ENCODE results near the gene ADARB2.

The ADARB2 gene

GRCh38 chr10:1524540-1524939 lies 212.8 kb downstream of the ADARB2 start:
- no peak for DNase-seq (ENCODE audit: low read depth)

- no peak for DNase-seq (ENCODE audit: low read depth)
Measured at GRCh38 chr10:1523221-1523620, 214.1 kb downstream of the ADARB2 start.

DNA sequence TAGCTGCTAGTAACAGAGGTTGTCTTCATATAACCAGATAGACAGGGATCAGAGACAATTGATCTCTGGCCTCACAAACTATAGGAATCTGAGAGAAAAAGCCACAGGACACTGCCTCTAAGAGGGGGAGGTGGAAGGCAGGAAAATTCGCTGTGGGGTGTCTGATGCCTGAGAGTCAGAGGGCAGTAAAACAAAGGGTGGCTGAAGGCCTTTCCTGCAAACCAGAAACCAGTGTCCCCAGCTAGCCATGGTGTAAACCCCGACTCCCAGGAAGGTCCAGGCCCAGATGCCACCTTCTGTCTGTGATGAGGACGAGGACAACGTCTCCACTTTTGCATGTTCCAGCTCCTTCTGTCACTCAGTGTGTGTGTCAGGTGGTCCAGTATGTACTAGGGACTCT lies 215.1 kb downstream of the ADARB2 start:
- no peak for DNase-seq (ENCODE audit: low read depth)

GRCh38 chr10:1521741-1522140 lies 215.6 kb downstream of the ADARB2 start:
- DNase-seq (ENCODE audit: low read depth): no peak

DNA sequence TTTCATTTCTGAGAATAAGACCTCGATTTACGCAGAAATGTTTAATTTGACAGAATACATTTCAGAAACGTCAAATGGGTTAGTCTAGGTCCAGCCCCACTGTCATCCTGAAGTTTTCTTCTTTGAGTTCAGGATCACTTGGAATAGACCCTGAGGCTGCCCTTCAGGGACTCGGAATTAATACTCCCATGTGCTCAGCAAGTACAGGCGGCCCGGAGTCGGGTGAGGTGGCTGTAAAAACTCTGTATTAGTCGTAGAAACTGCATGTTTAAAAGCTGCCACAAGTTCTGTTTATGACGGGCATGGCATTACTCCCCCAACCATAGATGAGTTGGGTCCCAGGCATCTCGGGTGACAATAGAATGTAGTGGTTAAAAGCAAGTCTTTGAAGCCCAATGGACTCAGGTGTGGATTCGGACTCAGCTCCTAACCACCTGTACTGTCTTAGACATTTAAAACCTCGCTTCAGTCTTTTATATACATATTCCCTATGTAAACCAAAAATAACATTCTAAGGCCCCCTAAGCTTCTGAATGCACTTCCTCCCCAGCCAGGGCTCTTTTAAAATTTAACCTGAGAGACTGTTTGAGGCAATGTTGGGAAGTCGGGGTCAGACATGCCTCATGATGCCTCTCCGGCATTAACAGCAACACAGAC lies 216.3 kb downstream of the ADARB2 start:
- DNase-seq (ENCODE audit: low read depth): no peak

- no peak for DNase-seq (ENCODE audit: low read depth)
Measured at GRCh38 chr10:1519391-1519790, 217.9 kb downstream of the ADARB2 start.

DNA sequence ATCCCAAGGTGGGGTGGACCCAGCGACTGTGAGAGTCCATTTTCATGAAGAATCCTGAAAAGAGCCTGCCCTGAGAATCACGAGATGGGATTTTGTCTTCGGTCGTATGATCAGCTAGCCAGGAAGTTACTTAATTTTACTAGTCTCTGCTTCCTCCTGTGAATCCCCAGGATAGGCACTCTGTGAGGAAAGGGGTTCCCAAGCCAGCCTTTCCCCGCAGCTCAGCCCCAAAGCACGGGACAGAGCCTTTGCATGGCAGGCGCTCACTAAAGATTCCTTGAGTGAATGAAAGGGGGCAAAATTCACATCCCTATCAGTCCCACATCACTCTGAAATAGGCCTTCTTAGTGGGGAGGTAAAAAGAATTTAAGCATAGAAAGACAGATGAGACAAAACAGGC lies 219.6 kb downstream of the ADARB2 start:
- DNase-seq (ENCODE audit: low read depth): no peak

- DNase-seq (ENCODE audit: low read depth): no peak
Measured at GRCh38 chr10:1516492-1517165, 220.7 kb downstream of the ADARB2 start.

DNA sequence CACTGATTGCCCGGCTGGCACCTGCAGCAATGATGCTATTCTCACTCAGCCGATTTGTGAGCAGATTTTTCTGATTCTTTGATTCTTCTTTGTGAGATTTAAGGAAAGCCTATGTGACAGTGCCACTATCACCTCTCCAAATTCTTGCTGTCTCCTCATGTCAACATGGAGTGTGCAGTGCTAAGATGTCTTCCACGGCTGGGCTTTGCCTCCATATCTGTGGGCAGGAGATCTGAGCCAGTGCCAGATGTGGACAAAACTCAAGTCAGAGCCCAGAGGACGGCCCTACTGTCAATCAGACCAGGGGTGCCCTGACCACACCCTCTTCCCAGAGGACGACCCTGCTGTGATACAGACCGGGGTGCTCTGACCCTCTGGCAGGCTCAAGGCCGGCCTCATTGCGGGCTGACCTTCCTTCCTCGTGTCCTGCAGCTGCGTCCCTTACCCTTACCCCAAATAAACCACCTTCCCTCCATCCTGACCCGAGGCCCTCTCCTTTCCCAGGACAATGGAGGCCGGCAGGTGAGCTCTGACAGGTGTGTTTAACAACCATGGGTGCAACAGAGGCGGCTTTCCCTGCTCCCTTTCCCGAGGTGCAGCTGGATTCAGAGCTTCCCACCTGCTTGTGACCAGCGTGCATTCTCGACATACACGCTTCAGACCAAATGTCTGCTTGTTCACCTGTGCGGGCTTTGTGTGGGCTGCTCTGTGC lies 221.4 kb downstream of the ADARB2 start:
- DNase-seq (ENCODE audit: low read depth): no peak

DNA sequence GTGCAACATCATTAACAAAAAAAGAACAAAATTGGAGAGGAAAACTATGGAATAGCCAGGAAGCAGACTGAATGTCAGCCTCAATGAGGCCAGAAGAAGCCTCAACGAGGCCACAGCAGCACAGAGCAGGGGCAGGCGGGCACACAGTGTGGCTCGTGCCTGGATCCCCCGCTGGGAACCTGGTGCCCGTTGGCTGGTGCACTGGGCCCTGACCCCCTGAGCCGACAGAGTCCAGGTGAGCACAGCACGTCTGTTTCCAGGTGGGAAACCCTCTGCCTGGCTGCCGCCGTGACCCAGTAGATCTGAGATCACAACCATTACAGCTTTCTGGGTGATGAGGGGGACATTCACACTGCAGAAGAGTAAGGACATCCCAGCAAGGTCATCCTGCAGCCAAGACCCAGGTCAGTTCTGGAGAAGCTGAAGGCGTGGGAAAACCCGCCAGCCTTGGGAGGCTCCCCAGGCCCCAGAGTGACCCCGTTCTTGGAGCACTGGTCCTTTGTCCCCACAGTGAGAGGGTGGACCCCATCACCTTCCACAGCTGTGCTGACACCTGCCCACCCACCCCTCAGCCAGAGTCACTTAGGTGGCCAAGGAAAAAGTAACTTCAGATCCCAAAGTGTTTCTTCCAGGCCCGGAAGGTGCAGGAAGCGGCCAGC lies 222.1 kb downstream of the ADARB2 start:
- no peak for DNase-seq (ENCODE audit: low read depth)

GRCh38 chr10:1514681-1515080 lies 222.6 kb downstream of the ADARB2 start:
- no peak for DNase-seq (ENCODE audit: low read depth)

DNA sequence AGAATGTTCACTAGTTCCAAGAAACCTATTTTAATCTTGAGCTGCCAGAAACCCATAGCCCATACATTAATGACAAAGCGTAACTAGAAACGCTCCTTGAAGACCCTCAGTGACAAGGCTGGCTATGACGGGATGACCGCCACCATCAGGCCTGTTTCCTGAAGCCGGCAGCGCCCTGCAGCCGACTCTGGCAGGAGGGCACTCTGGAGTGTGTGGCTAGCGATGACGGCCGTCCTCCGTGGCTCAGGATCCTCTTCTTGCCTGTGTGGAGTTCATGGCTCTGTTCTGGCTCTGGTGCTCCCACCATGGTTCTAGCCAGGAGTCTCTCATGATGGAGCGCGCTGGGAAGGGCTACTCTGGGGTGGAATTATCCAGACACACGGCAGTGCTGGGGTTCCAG lies 224.1 kb downstream of the ADARB2 start:
- DNase-seq (ENCODE audit: low read depth): no peak

DNA sequence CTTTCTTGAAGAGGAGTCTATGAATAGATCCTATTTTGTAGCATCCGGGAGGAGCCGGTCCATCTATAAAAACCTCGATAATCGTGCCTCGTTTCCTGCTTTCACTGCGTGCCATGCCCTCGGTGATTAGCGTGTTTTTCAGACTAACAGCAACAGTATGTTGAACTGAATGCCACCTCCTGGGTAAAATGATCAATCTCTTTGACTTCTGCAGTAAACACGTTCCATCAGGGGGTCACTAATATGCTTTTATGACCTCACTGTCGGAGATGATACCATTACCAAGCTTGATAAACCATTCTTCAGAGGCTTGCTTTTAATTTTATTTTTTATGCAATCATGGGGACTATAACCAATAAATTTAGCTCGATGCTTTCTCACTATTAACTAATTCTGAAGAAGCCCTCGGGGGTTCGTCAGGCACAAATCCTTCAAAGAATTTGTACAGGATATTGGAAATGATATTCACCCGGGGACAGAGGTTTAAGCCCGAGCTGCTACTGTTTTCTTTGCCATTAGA lies 228.3 kb downstream of the ADARB2 start:
- no peak for DNase-seq (ENCODE audit: low read depth)

- DNase-seq (ENCODE audit: low read depth): no peak
Measured at GRCh38 chr10:1508096-1508495, 229.2 kb downstream of the ADARB2 start.

DNA sequence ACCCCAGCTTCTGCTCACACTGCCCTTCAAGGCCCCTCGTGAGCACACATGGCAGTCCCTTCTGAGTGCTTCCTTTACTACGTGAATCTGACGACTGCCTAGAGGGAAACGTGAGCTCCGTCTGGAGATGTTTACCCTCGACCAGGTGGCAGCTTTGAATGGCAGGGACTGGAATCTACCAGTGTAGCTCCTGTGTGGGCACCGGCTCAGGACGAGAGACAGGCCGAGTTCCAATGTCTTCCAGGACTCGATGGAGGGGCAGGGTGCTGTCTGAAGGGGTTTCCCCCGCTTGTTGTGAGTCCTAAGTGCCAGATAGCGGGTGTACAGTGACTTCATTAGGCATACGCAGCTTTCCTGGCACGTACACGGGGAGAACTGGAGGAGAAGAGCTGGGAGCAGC lies 229.9 kb downstream of the ADARB2 start:
- no peak for DNase-seq (ENCODE audit: low read depth)

- DNase-seq (ENCODE audit: low read depth): no peak
Measured at GRCh38 chr10:1504940-1505339, 232.4 kb downstream of the ADARB2 start.

- no peak for DNase-seq (ENCODE audit: low read depth)
Measured at GRCh38 chr10:1504286-1504685, 233.0 kb downstream of the ADARB2 start.

DNA sequence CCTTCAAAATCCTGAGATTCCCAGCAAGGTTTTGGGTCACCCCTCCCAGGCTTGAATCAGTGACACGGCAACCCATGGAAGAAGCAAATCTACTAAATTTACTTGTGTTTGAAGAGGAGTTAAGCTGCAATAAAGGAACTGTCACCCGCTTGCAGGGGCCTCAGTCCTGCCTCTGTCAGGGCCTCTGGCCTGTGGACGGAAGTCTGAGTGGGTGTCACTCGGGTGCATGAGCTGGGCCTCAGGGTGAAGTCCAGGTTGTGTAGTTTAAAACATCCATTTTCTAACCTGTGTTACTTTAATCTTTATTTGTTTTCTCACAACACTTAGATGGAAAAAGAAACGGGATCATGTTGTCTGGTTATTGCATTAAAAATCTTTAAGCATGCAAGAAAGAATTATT lies 234.9 kb downstream of the ADARB2 start:
- no peak for DNase-seq (ENCODE audit: low read depth)

DNA sequence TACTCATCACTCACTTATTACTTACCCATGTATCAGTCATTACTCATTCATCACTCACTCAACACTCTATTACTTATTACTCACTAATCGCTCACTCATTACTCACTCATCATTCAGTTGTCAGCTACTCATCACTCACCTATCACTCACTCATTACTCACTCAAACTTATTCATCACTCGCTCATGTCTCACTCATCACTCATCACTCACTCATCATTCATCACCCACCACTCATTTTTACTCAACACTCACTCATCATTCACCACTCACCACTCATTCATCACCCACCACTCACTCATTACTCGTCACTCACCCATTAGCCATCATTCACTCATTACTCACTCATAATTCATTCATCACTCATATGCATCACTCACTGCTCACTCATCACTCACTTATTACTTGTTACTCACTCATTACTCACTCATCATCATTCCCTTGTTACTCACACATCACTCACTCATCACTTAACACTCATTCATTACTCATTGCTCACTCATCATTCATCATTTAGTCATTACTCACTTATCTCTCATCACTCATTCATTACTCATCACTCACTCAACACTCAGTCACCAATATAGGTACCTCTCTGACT lies 237.9 kb downstream of the ADARB2 start:
- DNase-seq (ENCODE audit: low read depth): no peak

GRCh38 chr10:1498746-1499358 lies 238.5 kb downstream of the ADARB2 start:
- DNase-seq (ENCODE audit: low read depth): no peak

- DNase-seq (ENCODE audit: low read depth): no peak
Measured at GRCh38 chr10:1495915-1496517, 241.3 kb downstream of the ADARB2 start.
